Neural progenitor cell (in vitro differentiated cells): Measurements from ENCODE around the gene ZCCHC4. TPM values are rescaled to one million over a fixed set of nuclear protein-coding genes. Genes with fewer than 3 reads are reported as not detected.

ENCODE experiments used
- DNase-seq: peaks from one replicate; pipeline ENCODE4 v3.0.0-alpha.2; 2016; ENCODE audit warnings: low spot score
- H2AFZ ChIP-seq: fragments of 200-600 bp; sonication (generic); replicated peaks from 2 replicates; pipeline ENCODE4 v1.6.1; 2016; ENCODE audit warnings: antibody characterized with exemption
- H3F3A ChIP-seq: fragments of 200-600 bp; sonication (generic); 2 replicates; pipeline ENCODE4 v1.6.1; 2016; ENCODE audit warnings: antibody characterized with exemption, low read depth
- H3K27ac ChIP-seq: fragments of 200-600 bp; sonication (generic); 2 replicates; pipeline ENCODE4 v1.5.1; 2016; ENCODE audit warnings: mild to moderate bottlenecking
- H3K27me3 ChIP-seq: fragments of 200-600 bp; sonication (generic); 2 replicates; pipeline ENCODE4 v1.6.1; 2016; ENCODE audit warnings: mild to moderate bottlenecking, moderate library complexity
- H3K36me3 ChIP-seq: fragments of 200-600 bp; sonication (generic); 2 replicates; pipeline ENCODE4 v1.5.1; 2016
- H3K4me1 ChIP-seq: fragments of 200-600 bp; sonication (generic); 2 replicates; pipeline ENCODE4 v1.6.1; 2016; ENCODE audit warnings: mixed run types
- H3K4me2 ChIP-seq: fragments of 200-600 bp; sonication (generic); 2 replicates; pipeline ENCODE4 v1.6.1; 2016
- H3K4me3 ChIP-seq: fragments of 200-600 bp; sonication (generic); 2 replicates; pipeline ENCODE4 v1.5.1; 2016
- H3K79me2 ChIP-seq: fragments of 200-600 bp; sonication (generic); 2 replicates; pipeline ENCODE4 v1.6.1; 2016; ENCODE audit warnings: low read depth
- H3K9ac ChIP-seq: fragments of 200-600 bp; sonication (generic); 2 replicates; pipeline ENCODE4 v1.6.1; 2016
- H3K9me3 ChIP-seq: fragments of 200-600 bp; sonication (generic); 2 replicates; pipeline ENCODE4 v1.5.1; 2016; ENCODE audit warnings: low read depth
- H4K20me1 ChIP-seq: fragments of 200-600 bp; sonication (generic); 2 replicates; pipeline ENCODE4 v1.6.1; 2016; ENCODE audit warnings: low read depth
- H3K27ac Mint-ChIP-seq: 3 replicates; pipeline ENCODE4 v1.8.0; 2021; ENCODE audit warnings: mixed read lengths
- H3K27me3 Mint-ChIP-seq: 2 replicates; pipeline ENCODE4 v1.8.0; 2022; ENCODE audit warnings: low read depth, mild to moderate bottlenecking, inconsistent platforms, moderate library complexity, mixed read lengths; ENCODE audit not compliant: insufficient read depth
- H3K36me3 Mint-ChIP-seq: 3 replicates; pipeline ENCODE4 v1.8.0; 2021; ENCODE audit warnings: mixed read lengths
- H3K4me1 Mint-ChIP-seq: 3 replicates; pipeline ENCODE4 v1.8.0; 2021; ENCODE audit warnings: mixed read lengths
- H3K4me3 Mint-ChIP-seq: 3 replicates; pipeline ENCODE4 v1.8.0; 2021; ENCODE audit warnings: mild to moderate bottlenecking, moderate library complexity, mixed read lengths
- H3K9me3 Mint-ChIP-seq: 3 replicates; pipeline ENCODE4 v1.8.0; 2020; ENCODE audit warnings: mixed read lengths
- EZH2 ChIP-seq: fragments of 200-600 bp; sonication (generic); IDR thresholded peaks from 2 replicates; pipeline ENCODE4 v1.6.1; 2017; ENCODE audit warnings: antibody characterized with exemption, mild to moderate bottlenecking, moderate library complexity
- EZH2phosphoT487 ChIP-seq: fragments of 200-600 bp; sonication (generic); IDR thresholded peaks from 2 replicates; pipeline ENCODE4 v1.6.1; 2017; ENCODE audit warnings: antibody characterized with exemption
- total RNA-seq: library from RNA; depleted of rRNA; stranded (reverse); fragments of >200 nt; gene quantifications from 2 replicates; pipeline ENCODE4 v1.2.3, GENCODE V29; 2015; ENCODE audit warnings: low replicate concordance
- TF ChIP-seq, protein P1 (sequence below): fragments of 200-600 bp; sonication (generic); IDR thresholded peaks from 2 replicates; pipeline ENCODE4 v1.5.1; 2017; ENCODE audit warnings: antibody characterized with exemption, mild to moderate bottlenecking

Gene ZCCHC4
- total RNA-seq, 1 donor from 2014 or later, result 23.9 TPM

DNA sequence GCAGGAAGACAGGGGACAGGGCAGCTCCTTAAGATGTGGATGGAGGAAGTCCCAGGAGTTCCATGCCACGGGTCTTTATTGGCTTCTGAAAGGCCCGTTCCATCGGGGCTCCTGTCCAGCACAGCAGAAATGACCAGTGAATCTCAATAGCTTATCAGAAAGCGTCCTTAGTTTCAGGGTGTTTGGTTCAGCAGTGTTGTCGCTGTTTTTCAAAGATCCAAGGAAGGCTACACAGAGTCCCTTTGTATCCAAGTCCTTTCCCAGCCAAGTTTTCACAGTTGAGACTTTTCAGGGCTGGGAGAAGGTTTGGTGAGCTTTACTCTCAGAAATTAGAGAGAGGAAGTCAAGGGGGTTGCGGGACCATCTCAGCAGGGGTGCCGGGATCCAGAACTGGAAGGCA, 5.0 kb upstream of the ZCCHC4 start:
- Mint-ChIP-seq H3K27me3 (peaks cover 5% of the 10 kb centered on the region), H3K9me3 (no peaks in the 10 kb centered on the region), H3K4me1 (no peaks in the 10 kb centered on the region), H3K4me3 (no peak overlapping the region), H3K27ac (no peak overlapping the region), H3K36me3 (no peaks in the 10 kb centered on the region)
- Histone ChIP-seq H3K36me3 (no peaks in the 10 kb centered on the region), H4K20me1 (no peaks in the 10 kb centered on the region), H3K4me1 (no peaks in the 10 kb centered on the region), H3K9ac (no peak overlapping the region), H3K79me2 (no peaks in the 10 kb centered on the region), H3K4me3 (no peak overlapping the region), H3K4me2 (no peak overlapping the region), H3K27me3 (no peaks in the 10 kb centered on the region), H3K9me3 (no peaks in the 10 kb centered on the region), H2AFZ (peak overlapping the region; percentile 68), H3K27ac (no peak overlapping the region), H3F3A (no peaks in the 10 kb centered on the region)
- DNase-seq, result no peak
- TF ChIP-seq EZH2phosphoT487 (no peak), EZH2 (no peak)
- TF ChIP-seq, protein P1, sequence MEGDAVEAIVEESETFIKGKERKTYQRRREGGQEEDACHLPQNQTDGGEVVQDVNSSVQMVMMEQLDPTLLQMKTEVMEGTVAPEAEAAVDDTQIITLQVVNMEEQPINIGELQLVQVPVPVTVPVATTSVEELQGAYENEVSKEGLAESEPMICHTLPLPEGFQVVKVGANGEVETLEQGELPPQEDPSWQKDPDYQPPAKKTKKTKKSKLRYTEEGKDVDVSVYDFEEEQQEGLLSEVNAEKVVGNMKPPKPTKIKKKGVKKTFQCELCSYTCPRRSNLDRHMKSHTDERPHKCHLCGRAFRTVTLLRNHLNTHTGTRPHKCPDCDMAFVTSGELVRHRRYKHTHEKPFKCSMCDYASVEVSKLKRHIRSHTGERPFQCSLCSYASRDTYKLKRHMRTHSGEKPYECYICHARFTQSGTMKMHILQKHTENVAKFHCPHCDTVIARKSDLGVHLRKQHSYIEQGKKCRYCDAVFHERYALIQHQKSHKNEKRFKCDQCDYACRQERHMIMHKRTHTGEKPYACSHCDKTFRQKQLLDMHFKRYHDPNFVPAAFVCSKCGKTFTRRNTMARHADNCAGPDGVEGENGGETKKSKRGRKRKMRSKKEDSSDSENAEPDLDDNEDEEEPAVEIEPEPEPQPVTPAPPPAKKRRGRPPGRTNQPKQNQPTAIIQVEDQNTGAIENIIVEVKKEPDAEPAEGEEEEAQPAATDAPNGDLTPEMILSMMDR, result no peak

DNA sequence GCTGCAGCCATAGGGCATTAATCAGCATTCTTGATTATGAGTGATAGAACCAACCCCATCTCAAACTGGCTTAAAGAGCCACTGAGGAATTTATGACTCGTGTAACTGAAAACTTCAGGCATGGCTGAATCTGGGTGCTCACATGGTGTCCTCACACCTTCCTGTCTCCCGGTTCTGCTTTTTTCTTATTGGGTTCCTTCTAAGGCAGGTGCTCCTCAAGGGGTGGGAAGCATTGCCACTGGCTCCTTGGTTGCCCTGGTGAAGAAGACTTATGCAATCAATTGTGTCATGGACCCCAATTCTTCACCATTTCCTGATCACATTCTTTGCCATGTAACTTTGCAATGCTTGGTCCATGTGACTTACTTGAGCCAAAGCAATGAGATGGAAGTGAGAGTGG, 4.3 kb upstream of the ZCCHC4 start:
- H3K27ac Mint-ChIP-seq, result no peak overlapping the region
- Histone ChIP-seq H3K4me1 (peaks cover 1% of the 10 kb centered on the region), H3K4me3 (no peak overlapping the region)

DNA sequence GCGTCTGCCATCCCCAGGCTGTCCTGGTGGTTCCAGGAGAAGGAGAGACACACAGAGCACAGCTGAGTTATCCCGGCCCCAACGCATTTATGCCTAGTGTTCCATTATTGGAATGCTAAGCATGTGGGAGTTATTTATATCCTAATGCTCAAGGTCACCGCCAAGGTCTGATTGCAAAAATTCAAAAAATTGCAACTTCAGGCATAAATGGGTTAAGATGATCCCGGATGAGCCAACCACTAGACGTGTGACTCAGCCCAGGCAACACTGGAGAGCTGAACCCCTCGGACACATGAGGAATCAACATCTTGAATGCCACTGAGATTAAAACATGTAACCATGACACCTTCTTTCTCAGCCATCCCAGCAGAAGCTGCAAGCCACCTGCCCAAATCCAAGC, 3.8 kb upstream of the ZCCHC4 start:
- H3K4me1 Mint-ChIP-seq, result peaks cover 6% of the 10 kb centered on the region
- no peak for DNase-seq
- Histone ChIP-seq H2AFZ (no peak overlapping the region), H3K27ac (no peak overlapping the region), H3K4me3 (no peak overlapping the region), H4K20me1 (no peaks in the 10 kb centered on the region), H3K9me3 (no peaks in the 10 kb centered on the region), H3K4me1 (peaks cover 6% of the 10 kb centered on the region), H3F3A (peaks cover 7% of the 10 kb centered on the region), H3K4me2 (no peak overlapping the region), H3K9ac (no peak overlapping the region), H3K36me3 (no peaks in the 10 kb centered on the region), H3K79me2 (peaks cover 9% of the 10 kb centered on the region), H3K27me3 (no peaks in the 10 kb centered on the region)
- no peaks in the 10 kb centered on the region for H3K36me3 Mint-ChIP-seq
- no peak for TF ChIP-seq EZH2
- TF ChIP-seq EZH2phosphoT487, result no peak
- TF ChIP-seq, protein P1, result no peak
- no peak overlapping the region for H3K4me3 Mint-ChIP-seq
- H3K9me3 Mint-ChIP-seq, result no peaks in the 10 kb centered on the region
- peaks cover 5% of the 10 kb centered on the region for H3K27me3 Mint-ChIP-seq
- H3K27ac Mint-ChIP-seq, result no peak overlapping the region

More for the DNA sequence above, 4.3 kb upstream of the ZCCHC4 start:
- no peak overlapping the region for H3K4me3 Mint-ChIP-seq
- no peaks in the 10 kb centered on the region for H3K9me3 Mint-ChIP-seq
- peak overlapping the region; percentile 68 for H2AFZ ChIP-seq
- TF ChIP-seq EZH2 (no peak), EZH2phosphoT487 (no peak)
- TF ChIP-seq, protein P1, result no peak
- no peak for DNase-seq
- H3K36me3 ChIP-seq, result no peaks in the 10 kb centered on the region
- peaks cover 2% of the 10 kb centered on the region for H3K4me1 Mint-ChIP-seq
- H3K36me3 Mint-ChIP-seq, result no peaks in the 10 kb centered on the region
- H3K9ac ChIP-seq, result no peak overlapping the region
- no peak overlapping the region for H3K27ac ChIP-seq
- H3K79me2 ChIP-seq, result peaks cover 4% of the 10 kb centered on the region
- H3K4me2 ChIP-seq, result no peak overlapping the region
- H3F3A ChIP-seq, result peaks cover 6% of the 10 kb centered on the region
- H4K20me1 ChIP-seq, result no peaks in the 10 kb centered on the region
- peaks cover 5% of the 10 kb centered on the region for H3K27me3 Mint-ChIP-seq
- H3K9me3 ChIP-seq, result no peaks in the 10 kb centered on the region
- no peaks in the 10 kb centered on the region for H3K27me3 ChIP-seq
